GM12874 (cell line): ENCODE data around the gene PITRM1.

Experiments used
- CTCF ChIP-seq: IDR thresholded peaks from 2 replicates; pipeline ENCODE4 v1.5.1; 2011; ENCODE audit warnings: low read depth, mild to moderate bottlenecking, control low read depth, low read length, moderate library complexity; ENCODE audit not compliant: insufficient read depth

Gene PITRM1

GRCh38 chr10:3172446-3173170 lies at the start of gene PITRM1:
TSS of gene PITRM1 (minus strand) at chr10:3172782. CDS start at chr10:3172772, 10 bp downstream.
- TF ChIP-seq CTCF, result 0 out of 2 replicates have a peak, but pooled peaks have one; percentile 3

- peak; percentile 15; the same call in 1 of the 2 replicates for TF ChIP-seq CTCF
Measured at GRCh38 chr10:3222068-3222467, 49.5 kb upstream of the PITRM1 start.

GRCh38 chr10:3220853-3221252 lies 48.3 kb upstream of the PITRM1 start:
- no peak for TF ChIP-seq CTCF

GRCh38 chr10:3217853-3218252 lies 45.3 kb upstream of the PITRM1 start:
- no peak for TF ChIP-seq CTCF

- no peak for TF ChIP-seq CTCF
Measured at GRCh38 chr10:3217301-3217700, 44.7 kb upstream of the PITRM1 start.

GRCh38 chr10:3215153-3215775 lies 42.7 kb upstream of the PITRM1 start:
- TF ChIP-seq CTCF, result no peak

- TF ChIP-seq CTCF, result no peak
Measured at GRCh38 chr10:3213758-3214515, 41.4 kb upstream of the PITRM1 start.
